GM06990 (cell line): Measurements from ENCODE around the gene BIN1.

Experiments
- DNase-seq: peaks from one replicate; pipeline ENCODE4 v3.0.0-alpha.2; 2011; ENCODE audit not compliant: insufficient read length; ENCODE audit errors: extremely low read depth
- H3K27me3 ChIP-seq: replicated peaks from 2 replicates; pipeline ENCODE4 v1.6.0; 2011; ENCODE audit warnings: low read length; ENCODE audit not compliant: control insufficient read depth, insufficient read depth
- H3K36me3 ChIP-seq: 2 replicates; pipeline ENCODE4 v1.5.1; 2011; ENCODE audit warnings: low read length; ENCODE audit not compliant: control insufficient read depth, insufficient read depth
- H3K4me3 ChIP-seq: replicated peaks from 2 replicates; pipeline ENCODE4 v1.5.1; 2011; ENCODE audit warnings: low read depth, mild to moderate bottlenecking, control low read depth, low read length
- TF ChIP-seq, protein P1 (sequence below): IDR thresholded peaks from 2 replicates; pipeline ENCODE4 v1.5.1; 2011; ENCODE audit warnings: low read length, control low read depth, mild to moderate bottlenecking, inconsistent platforms; ENCODE audit not compliant: insufficient read depth, poor library complexity, severe bottlenecking

The BIN1 gene

DNA sequence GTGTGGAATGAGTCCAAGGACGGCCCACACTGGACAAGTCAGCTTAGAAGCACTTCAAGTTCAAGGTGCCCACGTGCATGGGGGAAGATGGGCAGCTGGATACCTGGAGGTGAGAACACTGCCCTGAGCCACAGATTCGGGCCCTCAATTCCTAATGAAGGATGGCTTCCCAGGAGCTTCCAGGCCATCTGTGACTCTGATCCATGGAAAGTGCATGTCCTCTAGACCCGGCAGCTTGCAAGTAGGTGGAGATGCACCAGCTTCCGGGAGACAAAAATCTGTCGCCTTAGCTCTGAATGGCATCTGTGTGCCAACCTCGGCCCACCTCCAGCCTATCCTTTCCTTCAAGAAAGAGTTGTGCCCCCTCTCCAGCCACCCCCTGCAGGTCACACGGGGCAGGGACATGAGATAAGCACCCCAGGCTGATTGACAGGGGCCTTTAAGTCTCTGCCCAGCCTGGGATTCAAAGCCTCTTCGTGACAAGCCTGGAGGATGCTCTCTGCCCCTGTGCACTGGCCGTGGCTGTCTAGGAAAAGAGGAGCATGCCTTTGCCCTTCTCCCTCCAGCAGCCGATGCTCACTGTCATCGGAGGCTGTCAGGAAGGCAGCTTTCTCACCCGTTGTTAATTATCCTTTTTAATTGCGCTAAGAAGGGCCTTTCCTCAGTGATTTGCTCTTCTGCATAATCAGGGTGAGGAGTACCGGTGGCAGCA is 65.5 kb downstream of the BIN1 start:
- DNase-seq = no peak
- Histone ChIP-seq H3K4me3 (no peak overlapping the region), H3K27me3 (no peaks in the 10 kb centered on the region), H3K36me3 (no peaks in the 10 kb centered on the region)
- TF ChIP-seq, protein P1, sequence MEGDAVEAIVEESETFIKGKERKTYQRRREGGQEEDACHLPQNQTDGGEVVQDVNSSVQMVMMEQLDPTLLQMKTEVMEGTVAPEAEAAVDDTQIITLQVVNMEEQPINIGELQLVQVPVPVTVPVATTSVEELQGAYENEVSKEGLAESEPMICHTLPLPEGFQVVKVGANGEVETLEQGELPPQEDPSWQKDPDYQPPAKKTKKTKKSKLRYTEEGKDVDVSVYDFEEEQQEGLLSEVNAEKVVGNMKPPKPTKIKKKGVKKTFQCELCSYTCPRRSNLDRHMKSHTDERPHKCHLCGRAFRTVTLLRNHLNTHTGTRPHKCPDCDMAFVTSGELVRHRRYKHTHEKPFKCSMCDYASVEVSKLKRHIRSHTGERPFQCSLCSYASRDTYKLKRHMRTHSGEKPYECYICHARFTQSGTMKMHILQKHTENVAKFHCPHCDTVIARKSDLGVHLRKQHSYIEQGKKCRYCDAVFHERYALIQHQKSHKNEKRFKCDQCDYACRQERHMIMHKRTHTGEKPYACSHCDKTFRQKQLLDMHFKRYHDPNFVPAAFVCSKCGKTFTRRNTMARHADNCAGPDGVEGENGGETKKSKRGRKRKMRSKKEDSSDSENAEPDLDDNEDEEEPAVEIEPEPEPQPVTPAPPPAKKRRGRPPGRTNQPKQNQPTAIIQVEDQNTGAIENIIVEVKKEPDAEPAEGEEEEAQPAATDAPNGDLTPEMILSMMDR = no peak

DNA sequence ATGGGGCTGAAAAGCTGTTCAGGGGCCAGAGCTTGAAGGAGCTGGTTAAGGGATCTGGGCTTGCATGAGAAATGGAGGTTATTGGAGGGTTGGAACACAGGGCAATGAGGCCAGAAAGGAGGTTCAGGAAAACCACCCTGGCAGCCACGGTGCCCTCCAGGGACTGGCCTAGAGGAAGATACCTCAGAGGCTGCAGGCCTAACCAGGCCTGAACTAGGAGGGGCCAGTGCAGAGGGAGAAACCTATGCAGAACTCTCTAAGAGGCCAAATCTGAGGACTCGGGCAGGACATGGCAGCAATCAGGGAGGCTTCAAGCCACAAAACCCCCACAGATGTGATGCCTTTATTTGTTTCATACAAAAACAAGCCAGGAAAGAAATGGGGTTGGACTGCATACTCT is 66.8 kb downstream of the BIN1 start:
- H3K36me3 ChIP-seq = no peaks in the 10 kb centered on the region
- no peak overlapping the region for H3K4me3 ChIP-seq
- no peaks in the 10 kb centered on the region for H3K27me3 ChIP-seq
- no peak for DNase-seq
- TF ChIP-seq, protein P1 = no peak

DNA sequence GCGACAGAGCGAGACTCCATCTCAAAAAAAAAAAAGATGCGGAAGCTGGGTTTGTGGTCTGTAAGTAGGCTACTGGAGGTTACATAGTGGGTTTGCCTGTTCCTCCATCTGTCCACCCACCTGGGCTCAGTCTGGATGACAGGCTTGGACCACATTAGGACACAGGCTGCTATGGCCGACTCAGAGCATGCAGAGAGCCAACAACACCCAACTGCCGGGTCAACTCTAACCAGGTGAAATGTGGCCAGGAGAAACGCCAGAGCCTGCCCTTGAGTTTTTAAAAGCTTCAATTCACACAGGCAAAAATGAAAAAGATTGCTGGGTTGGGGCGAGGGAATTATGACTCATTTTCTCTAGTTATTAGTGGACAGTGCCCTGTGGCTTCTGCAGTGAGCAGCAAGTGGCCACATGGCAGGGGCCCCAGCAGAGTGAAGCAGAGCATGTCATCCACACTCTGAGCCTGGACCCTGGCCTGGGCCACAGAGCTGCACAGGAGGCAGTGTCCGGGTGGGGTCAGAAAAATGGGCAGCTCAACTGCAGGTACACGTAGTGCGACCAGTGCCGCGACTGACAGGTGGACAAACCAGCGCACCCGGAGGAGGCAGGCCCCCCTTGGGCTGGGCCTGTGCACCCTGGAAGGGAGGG is 67.4 kb downstream of the BIN1 start:
- H3K27me3 ChIP-seq = no peaks in the 10 kb centered on the region
- H3K36me3 ChIP-seq = no peaks in the 10 kb centered on the region
- DNase-seq = peak; percentile 63
- TF ChIP-seq, protein P1 = no peak
- no peak overlapping the region for H3K4me3 ChIP-seq

DNA sequence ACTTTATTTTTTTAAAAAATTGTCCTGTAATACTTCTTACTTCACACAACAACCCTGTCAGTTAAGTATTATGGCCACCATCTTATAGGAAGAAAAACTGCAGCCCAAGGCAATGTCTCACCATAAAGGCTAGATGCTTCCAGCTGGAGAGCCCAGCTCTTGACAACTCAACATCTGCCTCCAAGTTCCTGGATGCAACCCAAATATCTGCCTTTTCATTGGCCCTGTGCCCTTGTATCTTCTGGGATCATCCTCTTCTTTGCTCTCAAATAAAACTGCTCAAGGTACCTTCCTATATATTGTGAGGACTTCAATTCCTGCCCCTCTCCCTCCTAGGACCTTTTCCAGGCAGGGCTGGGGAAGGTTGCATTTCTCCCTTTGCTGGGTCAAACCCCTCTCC is 69.5 kb downstream of the BIN1 start:
- no peak overlapping the region for H3K4me3 ChIP-seq
- no peaks in the 10 kb centered on the region for H3K27me3 ChIP-seq
- TF ChIP-seq, protein P1 = no peak
- no peak for DNase-seq
- H3K36me3 ChIP-seq = no peaks in the 10 kb centered on the region

DNA sequence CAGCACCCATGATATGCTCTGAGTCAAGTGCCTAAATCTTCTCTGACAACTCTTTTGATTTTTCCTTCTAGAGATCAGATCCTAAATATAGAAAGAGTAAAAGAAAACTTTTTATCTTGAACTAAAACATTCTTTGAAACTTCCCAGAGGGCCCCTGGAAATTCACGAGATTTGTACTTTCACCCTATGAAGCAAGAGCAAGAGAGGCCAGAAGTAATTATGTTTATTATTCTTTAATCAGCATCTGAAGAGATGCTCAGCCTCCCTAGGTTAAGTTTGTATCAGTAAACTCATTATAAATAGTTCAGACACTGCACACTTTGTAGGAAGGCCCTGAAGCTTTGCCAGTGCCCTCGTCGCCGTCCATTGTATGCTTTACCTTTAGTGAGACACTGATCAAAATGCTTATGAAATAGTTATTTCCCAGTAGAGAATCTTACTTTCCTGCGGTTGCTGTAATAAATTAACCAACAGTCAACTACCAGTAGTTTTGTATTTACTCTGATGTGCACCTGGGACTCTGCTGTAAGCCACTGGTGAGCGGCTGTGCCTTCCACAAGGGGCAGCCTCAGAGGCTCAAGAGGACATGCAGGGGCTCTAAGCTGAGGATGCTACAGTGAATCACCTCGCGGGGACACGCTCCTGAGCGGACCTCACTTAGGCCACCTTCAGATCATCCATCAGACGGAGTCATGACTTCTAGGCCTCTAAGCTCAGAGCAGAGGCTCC is 71.9 kb downstream of the BIN1 start:
- DNase-seq = no peak
- TF ChIP-seq, protein P1 = no peak
- Histone ChIP-seq H3K4me3 (no peak overlapping the region), H3K36me3 (no peaks in the 10 kb centered on the region), H3K27me3 (no peaks in the 10 kb centered on the region)
